Inferior parietal cortex (tissue), 1 donor: ENCODE data around the gene KIF11.

Experiments
- DNase-seq: peaks from one replicate; pipeline ENCODE4 v3.0.0-alpha.2; 2016; ENCODE audit errors: extremely low spot score

KIF11 gene

DNA sequence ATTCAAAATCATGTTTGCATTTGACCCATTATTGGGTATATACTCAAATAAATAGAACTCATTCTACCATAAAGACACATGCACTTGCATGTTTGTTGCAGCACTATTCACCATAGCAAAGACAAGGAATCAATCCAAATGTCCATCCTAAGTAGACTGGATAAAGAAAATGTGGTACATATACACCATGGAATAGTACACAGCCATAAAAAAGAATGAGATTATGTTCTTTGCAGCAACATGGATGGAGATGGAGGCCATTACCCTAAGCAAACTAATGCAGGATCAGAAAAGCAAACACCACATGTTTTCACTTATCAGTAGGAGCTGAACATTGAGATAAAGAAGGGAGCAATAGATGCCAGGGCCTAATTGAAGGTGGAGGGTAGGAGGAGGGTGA is 84.8 kb downstream of the KIF11 start:
- DNase-seq: no peak

DNA sequence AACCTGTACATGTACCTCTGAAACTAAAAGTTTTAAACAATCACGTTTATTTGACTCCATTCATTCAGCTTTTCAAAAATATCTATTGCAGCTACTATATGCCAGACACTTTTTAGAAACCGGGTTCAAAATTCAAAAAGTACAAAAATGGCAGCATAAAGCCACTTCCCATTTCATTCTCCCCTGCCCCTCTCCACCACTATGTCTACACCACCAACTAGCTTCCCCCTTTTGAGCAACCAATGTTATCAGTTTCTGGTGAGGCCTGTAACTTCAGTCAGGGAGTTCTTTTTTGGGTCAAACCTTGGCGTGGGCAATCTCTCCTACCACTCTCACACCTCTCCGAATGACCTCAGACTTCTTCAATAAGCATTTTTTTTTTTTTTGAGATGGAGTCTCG is 85.3 kb downstream of the KIF11 start:
- DNase-seq: no peak

DNA sequence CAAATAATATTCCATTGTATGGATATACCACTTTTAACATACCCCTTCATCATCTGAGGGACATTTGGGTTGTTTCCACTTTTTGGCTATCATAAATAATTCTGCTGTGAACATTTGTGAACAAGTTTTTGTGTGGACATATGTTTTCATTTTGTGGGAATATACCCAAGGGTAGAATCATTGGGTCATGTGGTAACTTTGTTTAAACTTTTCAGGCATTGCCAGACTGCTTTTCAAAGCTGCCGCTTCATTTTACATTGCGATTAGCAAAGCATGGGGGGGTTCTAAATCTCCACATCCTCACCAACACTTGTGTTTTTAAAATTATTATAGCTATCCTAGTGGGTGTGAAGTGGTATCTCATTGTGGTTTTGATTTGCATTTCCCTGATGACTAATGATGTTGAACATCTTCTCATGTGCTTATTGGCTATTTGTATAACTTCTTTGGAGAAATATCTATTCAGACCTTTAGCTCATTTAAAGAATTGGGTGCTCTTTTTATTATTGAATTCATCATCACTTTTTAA is 88.4 kb downstream of the KIF11 start:
- no peak for DNase-seq

DNA sequence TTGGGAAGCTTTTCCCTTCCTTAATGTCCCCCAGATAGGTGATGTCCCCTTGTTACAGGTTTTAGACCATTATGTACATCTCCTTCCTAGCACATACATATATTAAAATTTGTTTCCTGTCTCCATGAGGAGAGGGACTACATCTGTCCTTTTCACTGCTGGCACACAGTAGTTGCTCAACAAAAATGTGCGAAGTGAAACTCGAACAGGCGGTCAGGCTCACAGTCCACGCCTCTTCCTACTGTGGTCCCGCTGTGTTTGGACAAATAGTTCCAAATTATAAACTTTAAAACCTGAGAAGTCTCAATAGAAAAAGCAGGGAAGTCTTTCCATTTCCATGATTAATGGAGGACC is 95.6 kb downstream of the KIF11 start:
- no peak for DNase-seq

DNA sequence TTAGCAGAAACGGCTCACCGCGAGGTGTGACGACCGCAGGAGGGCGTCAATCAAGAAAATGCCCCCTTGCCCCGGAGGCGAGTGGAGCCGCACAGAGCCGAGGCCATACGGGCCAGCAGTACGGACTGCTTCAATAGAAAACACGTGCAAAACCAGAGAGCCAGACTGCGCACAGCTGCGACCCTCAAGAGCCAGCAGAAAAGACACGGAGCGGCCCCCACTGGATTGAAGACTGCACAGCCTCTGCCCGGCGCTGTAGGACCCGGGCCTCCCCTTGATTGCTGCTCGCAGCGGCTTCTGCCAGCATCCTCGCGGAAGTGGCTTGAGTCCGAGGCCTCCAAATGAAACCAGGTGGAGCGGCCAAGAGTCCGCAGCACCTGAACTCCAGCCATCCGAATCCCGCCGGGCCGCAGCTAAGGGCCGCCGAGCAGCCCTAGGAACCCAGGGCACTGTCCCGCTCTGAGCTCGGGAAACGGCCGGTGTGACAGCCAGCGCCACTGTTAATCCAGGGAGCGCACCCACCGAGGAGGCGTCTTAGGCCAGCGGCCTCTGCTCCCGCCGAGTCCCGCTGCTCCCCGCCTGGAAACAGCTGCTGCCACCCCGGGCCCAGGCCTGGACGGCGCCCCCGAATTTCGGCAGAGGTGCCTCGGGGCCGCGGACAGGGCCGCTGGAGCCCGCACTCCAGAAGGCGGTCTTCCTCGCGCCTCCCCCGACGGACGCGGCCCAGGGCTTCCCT is 96.2 kb downstream of the KIF11 start:
- no peak for DNase-seq

DNA sequence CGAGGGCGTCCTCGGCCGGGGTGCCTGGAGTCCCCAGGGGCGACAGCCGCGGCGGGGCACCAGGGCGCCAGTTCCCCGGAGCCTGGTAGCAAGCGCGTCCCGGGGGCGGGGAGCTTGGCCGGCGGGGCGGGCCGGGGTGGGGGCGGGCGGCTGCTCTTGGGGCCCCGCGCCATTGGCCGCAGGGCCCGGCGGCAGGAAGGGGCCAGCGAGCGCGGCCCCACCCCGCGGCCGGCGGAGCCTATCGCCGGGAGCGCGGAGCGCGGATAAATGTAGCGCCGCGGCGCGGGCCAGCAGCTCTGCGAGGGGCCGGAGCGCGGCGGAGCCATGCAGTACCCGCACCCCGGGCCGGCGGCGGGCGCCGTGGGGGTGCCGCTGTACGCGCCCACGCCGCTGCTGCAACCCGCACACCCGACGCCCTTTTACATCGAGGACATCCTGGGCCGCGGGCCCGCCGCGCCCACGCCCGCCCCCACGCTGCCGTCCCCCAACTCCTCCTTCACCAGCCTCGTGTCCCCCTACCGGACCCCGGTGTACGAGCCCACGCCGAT is 96.8 kb downstream of the KIF11 start, which contains the start of gene HHEX:
Gene HHEX (plus strand): TSS at position 293 of the 548 bp plus-strand sequence. CDS start 32 bp downstream, at position 325.
- DNase-seq: no peak

DNA sequence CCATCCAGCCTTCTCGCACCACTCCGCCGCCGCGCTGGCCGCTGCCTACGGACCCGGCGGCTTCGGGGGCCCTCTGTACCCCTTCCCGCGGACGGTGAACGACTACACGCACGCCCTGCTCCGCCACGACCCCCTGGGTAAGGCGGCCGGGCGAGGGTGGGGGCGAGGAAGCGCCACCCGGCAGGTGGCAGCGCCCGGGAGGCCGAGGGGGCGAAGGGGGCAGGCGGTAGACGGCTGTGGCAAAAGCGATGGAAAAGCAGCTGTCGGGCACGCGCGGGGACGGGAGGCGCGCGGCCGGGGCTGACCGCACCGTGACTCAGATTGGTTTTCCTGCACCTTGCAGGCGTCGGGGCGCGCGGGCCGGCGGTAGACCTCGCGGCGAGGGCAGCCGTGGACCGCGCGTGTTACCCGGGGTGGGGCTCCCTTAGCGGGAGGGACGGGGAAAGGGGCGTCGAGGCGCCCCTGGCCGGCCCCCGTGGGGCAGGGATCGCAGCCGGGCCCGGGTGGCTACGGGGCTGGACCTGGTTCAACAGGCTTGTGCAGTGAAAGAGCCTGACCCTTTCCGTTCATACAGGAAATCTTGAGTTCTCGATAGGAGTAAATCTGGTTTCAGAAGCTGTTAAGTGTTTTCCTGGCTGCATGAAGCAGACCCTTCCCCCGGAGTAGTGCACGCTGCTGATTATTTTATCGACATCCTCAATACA is 97.4 kb downstream of the KIF11 start:
- DNase-seq: no peak

DNA sequence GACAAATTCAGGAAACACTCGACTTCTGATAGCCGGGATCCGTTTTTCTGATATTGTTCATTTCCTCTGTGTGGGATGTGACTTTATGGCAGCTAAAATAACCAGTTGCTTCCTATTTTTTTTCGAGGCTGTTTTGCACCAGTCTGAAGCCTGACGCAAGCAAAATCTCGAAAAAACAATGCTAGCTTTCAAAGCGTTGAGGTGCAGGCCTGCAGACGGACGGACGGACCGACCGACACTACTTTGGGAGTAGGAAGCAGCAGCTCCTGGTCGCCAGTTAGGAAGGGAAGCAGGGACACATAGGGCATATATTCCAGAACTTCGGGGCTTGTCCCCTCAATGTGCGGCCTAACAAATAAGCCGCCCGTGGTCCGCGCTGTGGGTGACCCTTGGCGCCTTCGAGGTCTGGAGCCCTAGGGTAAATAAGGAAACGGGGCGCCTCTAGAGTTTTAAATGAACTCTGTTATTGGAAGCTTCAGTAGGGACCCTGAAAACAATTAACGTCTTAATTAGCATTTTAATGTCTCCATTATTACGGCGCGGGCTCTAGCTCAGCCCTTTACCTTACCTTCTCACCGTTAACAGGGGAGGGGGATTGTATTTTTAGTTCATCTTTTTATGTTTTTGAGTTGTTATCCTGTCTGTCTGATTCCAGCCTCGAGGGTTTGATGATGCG is 98.1 kb downstream of the KIF11 start:
- no peak for DNase-seq

DNA sequence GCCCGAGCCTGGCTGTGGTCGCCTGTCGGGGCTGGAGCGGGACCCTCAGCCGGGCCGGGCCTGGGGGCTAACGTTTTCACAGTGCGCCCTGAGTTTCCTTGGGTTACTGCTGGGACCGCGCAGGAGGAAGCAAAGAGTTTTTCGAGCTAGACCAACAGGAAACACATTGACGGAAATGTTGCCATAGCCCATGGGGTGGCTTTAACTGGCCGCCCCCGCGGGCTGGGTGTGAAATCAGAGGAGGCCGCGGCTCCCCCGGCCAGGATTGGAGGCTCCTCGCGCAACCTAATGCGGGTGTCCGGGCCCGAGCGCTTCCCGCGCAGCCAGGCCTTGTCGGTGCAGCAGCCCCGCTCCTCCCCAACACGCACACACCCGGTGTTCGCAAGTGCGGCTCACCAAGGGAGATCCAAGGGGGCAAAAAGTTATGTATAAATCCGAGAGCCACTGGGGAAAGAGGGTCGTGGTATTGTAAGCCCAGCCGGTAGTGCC is 98.7 kb downstream of the KIF11 start:
- DNase-seq: no peak

DNA sequence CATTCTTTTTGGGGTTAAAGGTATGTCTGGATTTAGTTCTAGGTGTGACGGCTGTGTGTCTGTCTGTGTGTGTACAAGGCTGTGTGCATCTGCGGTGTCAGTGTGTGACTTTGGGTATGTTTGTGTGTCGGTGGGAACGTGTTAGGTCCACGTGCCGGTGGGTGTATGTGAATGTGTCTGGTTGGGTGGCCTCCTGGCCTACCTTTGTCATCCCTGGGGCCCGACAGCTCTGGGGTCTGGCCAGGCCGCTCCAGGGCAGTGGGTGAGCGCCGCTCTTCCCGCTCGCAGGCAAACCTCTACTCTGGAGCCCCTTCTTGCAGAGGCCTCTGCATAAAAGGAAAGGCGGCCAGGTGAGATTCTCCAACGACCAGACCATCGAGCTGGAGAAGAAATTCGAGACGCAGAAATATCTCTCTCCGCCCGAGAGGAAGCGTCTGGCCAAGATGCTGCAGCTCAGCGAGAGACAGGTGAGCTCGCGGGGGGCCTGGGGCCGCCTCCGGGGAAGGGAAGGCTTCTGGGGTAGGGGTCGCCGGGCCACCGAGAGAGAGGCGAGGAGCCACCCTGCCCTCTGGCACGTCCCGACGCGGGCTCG is 99.2 kb downstream of the KIF11 start:
- DNase-seq: no peak

DNA sequence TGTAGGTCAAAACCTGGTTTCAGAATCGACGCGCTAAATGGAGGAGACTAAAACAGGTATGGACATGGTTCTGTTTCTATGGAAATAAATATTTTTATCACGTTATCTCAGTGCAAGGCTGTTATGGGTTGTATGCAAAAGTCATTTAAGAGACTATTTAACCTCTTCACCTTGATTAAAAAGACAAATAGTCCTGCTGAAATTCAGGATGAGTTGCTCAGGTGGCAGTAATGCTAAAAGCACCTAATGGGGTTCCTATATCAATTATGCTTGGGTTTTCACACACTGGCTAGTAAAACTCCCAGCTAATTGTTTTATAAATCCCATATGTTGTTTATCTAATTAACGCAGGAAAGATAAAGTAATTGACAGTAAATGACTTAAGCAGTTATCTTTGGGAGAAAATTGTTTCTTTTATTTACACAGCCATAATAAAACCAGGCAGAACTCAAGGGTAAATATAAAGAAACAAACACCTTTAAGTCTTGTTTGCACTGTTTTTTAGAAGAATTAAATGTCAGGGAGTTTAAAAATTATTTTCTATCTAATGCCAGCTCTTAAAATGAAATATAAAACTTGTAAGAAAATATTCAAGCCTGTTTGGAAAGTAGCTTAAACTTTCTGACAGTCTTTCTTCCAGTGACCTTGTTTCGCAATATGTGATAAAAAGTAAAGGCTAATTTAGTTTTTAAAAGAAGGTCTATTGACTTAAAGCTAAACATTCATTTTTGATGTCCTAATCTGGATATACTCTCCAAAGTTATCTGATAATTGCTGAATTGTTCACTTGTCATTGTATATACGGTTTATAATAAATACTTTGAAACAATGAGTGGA is 100.0 kb downstream of the KIF11 start:
- DNase-seq: no peak

DNA sequence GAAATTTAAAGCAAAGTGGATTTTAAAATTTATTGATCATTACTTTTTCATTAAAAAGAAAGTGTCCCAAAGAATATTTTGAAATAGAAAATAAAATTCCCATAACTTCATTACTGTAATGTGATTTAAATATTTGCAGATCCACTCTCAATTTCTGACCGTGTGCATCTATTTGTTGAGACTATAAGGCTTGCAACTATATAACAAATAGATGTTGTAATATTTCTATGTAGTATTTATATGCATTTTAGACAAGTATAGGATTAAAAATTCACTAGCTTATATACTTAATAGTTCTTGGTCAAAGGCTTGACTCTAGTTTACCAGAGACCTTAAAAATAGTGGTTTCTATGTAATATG is 100.6 kb downstream of the KIF11 start:
- DNase-seq: no peak

DNA sequence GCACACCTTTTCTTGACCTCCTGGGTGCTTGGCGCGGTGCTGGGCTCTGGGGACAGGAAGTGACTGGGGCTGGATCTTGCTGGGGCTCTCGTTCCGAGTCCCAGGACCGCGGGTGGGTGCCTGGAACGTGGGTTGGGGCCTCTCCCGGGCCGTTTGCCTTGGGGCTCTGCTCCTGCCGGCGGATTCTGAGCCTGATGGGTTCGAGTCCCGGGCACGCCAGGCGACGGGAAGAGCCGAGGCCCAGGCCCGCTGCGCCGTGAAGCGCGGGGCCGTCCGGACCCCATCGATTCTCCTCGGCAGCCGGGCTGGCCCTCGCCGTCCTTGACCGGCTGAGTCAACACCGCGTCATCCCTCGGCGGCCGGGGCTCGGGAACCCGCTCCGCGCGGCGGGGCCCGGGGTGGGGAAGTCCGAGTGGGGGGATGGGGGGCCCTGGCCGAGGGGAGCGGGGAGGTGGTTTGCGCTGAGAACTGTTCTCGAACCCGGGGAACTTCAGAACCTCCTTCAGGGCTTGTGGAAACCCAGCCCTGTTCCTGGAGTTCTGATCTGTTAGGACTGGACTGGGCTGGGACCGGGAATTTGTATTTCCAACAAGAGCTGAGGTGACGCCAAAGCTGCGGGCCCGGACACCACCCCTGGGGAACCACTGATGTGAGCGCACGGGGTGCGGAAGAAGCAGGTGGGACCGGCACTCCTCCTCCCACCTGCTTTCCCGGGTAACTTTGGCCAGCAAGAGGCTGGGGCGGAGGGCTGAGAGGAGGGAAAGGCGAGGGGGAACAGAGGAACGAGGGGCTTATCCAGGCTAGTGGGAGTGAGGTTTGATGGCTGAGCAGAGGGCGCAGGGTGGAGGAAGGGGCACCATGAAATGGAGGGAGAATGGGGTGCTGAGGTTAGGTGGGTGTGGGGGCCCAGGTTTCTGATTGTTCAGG is 103.0 kb downstream of the KIF11 start:
- no peak for DNase-seq

DNA sequence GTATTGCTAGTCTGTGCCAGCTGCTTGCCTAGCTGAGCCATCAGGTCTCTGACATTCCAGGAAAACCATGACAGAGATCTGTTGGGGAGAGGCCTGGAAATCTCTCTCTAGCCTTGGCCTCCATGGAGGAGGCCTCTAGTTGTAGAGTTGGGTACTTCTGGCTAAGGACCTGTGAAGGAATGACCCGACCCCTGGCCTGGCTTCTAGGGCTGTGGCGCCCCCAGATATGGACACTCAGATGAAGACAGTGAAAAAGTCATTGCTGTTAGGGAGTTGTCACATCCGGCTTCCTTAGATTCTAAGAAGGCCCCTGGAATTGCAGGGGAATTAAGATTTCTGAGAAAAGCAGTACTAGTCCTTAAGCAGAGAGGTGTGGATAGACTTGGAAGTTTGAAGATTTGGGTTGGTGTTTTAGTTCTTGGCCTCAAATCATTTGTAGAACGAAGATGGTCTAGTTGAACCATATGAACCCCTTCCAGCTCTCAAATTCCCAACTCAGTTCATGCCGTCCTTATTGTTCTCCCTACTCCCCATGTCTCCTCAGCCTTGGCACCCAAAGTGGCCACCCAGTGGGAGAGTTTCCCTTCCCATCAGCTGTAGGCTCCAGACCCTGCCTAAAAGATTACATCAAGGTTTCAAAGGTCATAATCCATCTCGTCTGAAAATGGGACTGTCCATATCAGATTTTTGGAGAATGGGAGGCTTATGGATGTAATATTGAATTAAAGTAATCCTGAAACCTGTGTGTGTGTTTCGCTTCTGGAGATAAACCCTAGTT is 103.9 kb downstream of the KIF11 start:
- no peak for DNase-seq

DNA sequence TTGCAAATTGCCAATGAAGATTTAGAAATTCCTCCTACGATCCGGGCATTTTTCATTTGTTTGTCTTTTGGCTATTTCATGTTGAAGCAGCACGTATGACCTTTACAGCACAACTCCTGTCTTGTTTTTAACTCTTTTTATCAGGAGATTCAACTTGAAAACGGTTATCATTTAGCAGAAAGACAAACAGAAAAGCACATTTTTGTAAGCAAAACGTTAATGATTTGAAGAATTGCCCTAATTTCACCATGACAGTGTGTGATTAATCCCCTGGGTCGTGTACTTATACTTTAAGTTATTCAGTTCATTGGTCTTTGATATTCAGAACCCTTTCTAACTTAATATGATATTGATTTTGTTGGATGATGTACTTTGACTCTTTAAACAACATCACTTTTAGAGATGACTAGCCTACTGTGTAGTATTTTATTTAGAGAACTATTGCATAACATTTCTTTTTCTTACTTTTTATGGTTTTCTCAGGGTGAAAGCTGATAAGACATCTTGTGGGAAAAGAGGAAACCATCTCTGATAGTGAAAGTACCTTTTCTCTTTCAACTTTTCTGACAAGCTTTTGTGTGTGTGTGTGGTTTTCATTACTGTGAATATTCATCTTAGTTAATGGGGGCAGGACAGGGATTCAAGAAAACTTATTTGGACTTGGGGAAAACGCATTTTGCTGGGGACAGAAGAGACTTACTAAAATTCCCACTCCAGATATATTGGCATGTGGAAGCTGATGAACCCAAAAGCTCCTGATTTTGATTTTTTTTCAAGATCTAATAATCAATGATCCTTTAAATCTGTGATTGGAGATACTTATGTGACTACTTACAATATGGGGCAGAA is 105.0 kb downstream of the KIF11 start:
- no peak for DNase-seq

DNA sequence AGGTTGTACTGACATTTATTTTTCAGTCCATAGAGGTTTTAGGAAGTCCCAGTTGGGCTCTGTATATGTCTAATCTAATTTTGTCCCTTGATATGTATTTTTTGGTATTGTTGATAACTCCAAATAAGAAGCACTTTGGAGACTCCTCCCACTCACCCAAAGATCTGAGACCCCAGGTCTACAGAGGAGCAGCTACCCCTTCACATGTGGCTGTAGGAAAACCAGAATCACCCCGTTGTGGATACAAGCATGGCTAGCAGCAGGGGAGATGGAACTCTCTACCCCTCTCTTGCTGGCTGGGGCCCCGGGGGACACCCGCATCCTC is 106.2 kb downstream of the KIF11 start:
- no peak for DNase-seq

DNA sequence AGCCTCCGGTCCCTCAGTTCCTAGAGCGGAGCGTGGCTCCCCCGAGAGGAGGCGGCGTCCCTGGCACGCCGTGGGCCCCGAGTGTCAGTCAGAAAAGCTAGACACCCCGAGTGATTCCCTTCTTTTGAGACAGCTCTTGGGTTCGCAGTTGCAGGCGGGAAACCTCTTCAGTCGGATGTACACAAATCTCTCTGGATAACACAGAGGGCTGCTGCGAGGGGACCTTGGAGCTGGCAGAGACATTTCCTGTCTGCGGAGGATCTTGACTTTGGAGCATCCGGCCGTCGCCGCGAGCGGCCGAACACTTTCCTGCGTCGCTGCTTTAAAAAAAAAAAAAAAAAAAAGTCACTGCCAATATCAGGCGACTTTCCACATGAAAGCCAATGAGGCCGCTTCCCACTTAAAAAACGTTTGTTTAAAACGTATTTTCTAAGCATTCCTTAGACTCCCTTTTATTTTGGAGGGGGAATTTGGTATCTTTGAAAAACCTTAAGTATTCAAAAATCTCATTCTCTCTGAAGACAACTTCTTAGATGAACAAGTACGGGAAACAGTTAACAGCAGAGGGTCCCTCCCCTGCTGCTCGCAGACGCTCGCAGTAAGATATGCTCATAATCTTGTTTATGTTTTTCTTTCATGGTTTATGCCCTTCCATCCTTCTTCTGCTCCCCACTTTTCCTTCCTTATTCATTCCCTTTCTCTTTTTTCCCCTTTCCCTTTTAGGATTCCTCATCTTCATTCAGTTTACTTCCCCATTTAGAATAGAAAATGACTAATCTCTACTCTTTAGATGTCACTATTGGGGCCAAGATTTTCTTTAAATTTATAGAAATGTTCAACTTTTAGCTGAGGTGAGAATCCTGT is 106.8 kb downstream of the KIF11 start:
- DNase-seq: no peak
